C1 segment of cervical spinal cord (tissue), 14 donors: ENCODE results near the gene SLC16A2.

Experiments
- DNase-seq, 14 donors: peaks; one replicate each; lab custom pipeline; 2025; lab: John Stamatoyannopoulos, UW

Gene SLC16A2

DNA sequence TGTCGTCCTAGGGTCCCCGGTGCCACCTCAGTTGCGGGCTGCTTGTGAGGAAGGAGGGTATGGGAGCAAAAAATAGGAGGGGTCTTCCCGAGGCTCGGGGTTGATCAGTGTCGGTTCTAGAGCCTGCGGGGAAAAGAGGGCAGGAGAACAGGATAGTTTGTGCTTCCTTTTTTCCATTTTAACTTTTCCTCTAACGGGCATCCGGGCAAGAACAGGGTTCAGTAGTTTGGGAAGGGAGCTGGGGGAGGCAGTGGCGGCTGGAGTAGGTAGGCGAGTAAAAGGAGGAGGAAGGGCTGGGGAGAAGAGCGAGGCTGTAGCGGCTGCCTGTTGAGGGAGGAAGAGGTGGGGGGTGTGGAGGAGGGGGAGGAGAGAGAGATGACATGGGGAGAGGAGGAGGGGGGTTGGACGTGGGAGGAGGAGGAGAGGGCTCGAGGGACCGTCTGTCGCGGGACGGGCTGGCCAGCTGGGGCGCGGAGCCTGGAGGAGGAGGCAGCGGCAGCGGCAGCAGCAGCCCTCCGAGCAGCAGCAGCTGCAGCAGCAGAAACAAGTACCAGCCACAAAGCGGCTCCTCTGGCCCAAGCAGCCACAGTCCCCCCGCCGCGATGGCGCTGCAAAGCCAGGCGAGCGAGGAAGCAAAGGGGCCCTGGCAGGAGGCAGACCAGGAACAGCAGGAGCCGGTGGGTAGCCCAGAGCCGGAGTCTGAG, at the start of gene SLC16A2:
Gene SLC16A2 (plus strand): TSS at position 458 of the 704 bp plus-strand sequence. CDS start 145 bp downstream, at position 603.
- peak in 12 of 14 donors; percentile 20 to 71 (median 43) for DNase-seq

DNA sequence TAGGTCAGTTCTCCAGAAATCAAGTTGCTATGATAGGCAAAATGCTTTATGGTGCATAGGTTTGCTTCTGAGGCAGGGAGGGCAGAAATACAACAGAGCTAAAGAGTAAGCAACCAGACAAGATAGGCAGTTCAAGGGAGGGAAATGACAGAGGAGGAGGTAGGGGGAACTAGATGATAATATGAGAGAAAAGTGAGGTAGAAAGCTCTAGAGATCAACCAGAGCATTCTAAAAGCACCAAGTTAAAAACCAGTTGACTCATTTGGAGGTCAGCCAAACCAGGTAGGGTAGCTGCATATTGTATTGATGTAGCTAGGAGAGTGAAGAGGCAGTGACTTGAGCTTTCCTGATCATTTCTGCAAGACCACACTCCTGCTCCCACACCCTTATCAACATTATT, 49.0 kb upstream of the SLC16A2 start:
- DNase-seq: no peak

DNA sequence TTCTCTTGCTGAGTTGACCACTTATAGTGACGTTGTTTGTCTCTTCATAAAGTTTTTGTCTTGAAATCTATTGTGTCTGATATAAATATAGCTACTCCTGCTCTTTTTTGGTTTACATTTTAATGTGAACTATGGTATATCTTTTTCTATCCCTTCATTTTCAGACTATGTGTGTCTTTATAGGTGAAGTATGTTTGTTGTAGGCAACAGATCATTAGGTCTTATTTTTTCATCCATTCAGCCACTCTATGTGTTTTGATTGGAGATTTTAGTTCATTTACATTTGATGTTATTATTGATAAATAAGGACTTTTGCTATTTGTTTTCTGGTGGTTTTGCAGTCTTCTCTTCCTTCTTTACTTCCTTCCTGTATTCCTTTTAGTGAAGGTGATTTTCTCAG, 44.0 kb upstream of the SLC16A2 start:
- no peak for DNase-seq

DNA sequence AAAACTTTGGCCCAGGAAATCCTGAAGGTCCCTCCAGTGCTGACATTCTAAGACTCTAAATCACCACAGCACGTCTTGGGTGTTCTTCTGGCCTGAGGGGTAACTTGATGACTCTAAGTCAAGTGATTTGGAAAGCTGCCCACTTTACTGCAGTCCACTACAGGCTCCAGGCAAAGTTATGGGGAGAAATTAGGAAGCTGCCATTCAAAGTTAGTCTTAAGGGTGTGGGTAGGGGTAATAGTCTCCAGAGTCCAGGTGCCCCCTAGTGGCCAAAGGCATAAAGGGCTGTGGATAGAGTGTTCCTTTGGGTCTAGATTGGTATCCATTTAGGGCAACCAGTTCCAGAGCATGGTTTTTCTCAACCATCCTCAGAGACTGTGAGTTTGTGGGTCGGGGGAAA, 38.7 kb upstream of the SLC16A2 start:
- peak in 8 of 14 donors; percentile 0 to 38 (median 3) for DNase-seq

DNA sequence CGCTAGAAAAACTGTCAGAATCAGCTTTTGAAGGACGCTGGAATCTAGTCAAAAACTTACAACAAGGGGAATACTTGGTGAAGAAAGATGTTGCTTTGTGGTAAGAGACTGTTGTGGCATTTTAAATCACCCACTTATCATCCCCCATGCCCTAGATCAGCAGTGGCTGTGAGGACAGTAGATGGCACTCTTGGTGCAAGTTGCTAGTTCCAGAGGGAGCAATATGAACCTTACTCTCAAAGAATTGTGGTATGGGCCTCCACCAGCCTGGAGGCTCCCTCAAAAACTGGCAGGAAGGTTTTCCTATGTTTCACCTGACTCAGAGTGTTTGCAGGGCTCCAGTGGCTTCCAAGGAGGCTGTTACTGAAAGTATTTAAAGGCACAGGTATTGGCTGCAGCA, 37.7 kb upstream of the SLC16A2 start:
- peak in 5 of 14 donors; percentile 0 to 2 (median 0) for DNase-seq

DNA sequence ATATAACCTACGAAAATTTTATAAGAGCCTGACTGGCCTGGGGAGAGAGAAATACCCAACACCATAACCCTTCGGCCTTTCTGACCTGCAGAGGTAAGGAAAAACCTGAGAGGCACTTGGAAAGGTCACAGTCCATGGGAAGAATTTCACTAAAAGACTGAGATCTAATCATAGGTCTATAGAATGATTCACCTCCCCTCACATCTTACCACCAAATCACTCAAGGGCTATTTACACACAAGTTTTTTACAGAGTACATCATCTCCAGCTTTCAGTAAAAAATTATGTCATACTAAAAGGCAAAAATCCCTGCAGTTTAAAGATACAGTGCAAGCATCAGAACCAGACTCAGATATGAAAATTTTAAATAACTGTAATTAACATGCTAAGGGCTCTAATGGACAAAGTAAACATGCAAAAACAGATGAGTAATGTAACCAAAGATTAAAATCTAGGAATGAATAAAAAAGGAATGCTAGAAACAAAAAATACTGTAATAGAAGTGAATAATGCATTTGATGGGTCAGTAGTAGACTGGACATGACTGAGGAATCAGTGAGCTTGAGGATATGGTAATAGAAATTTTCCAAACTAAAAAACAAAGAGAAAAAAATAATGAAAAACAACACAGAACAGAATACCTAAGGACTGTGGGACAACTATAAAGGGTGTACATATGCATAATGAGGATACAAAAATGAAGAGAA, 32.1 kb upstream of the SLC16A2 start:
- no peak for DNase-seq

DNA sequence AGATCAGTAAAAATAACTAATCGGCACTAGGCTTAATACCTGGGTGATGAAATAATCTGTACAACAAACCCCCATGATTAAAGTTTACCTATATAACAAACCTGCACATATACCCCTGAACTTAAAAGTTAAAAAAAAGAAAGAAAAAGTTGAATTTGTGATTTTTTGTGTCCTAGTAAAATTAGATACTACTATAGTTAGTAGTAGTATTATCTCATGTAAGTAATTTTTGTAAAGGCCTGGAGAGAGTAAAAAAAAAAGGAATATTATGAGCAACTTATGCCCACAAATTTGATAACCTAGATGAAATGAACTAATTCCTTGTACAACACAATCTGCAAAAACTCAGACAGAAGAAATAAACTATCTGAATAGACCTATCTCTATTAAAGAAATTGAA, 25.7 kb upstream of the SLC16A2 start:
- no peak for DNase-seq

DNA sequence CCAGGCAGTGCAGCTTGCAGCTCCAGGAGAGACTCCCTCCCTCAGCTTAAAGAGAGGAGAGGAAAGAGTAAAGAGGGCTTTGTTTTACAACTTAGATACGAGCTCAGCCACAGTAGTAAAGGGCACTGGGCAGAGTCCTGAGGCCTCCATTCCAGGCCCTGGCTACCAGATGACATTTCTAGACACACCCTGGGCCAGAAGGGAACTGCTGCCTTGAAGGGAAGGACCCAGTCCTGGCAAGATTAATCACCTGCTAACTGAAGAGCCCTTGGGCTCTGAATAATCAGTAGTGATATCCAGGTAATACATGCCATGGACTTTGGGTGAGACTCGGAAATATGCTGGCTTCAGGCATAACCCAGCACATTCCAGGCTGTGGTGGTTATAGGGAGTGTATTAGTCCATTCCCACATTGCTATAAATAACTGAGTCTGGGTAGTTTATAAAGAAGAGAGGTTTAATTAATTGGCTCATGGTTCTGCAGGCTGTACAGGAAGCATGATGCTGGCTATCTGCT, 15.3 kb upstream of the SLC16A2 start:
- no peak for DNase-seq

DNA sequence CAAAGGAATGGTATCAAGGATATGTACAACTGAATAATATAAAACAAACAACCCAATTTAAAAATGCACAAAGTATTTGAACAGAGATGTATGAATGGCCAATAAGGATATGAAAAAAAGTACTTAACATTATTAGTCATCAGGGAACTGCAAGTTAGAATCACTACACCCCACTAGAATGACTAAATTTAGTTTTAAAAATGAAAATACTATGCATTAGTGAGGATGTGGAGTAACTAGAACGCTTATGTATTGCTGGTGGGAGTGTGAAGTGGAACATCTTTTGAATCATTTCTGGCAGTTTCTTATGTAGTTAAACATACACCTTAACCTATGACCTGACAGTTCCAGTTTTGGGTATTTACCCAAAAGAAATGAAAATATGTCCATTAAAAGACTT, 13.0 kb upstream of the SLC16A2 start:
- DNase-seq: no peak

DNA sequence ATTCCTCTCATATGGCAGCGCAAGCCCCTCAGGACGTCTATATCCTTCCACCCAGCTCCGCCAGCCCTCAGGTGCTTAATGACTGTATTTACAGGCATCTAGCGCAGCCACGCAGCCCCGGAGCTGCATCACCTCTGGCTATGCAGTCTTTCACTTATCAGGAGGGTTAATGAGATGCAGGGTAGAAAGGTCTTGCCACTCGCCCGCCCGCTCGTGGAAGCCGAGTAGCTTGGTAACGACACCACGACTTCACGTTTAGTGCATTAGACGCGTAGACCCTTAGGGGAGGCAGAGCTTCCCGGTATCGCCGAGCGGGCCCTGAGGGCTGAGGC, 1.5 kb upstream of the SLC16A2 start:
- DNase-seq: peak in 2 of 14 donors; percentile 13 to 21

DNA sequence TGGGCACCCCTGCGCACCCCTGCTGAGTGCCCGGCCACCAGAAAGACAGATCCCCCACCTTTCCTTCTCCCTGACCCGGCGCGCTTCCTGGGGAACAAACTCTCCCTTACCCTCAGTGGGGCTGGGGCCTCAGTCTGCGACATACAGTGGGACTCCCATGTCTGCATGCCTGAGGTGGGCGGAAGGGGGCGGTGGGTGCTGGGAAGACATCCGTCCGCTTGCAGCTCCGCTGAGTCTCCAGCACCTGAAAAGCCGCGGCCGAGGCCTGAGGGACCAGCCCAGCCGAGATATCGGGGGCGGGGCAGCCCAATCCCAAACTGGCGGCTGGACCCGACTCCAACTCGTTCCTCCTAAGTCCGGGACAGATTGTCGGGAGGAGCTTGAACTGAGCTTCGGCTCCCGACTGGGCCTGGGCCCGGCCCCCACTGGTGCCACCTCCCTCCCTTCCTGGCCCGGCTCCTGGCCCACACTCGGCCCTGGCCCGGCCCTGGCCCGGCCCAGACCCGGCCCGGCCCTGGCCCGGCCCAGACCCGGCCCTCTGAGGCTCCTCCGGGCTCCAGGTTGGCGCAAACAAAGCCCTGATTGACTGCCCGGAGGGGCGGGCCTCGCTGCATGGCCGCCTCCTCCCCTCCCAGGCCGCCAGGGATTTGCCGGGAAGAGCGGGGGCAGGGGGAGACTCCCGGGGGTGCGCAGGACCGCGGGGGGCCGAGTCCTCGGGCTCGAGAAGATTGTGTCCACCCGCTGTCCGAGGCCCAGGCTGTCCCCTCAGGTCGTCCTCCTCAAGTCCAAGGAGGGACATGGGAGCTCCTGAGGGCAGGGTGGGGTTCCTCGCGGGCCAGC, 877 bp upstream of the SLC16A2 start:
- peak in 13 of 14 donors; percentile 6 to 70 (median 51) for DNase-seq

DNA sequence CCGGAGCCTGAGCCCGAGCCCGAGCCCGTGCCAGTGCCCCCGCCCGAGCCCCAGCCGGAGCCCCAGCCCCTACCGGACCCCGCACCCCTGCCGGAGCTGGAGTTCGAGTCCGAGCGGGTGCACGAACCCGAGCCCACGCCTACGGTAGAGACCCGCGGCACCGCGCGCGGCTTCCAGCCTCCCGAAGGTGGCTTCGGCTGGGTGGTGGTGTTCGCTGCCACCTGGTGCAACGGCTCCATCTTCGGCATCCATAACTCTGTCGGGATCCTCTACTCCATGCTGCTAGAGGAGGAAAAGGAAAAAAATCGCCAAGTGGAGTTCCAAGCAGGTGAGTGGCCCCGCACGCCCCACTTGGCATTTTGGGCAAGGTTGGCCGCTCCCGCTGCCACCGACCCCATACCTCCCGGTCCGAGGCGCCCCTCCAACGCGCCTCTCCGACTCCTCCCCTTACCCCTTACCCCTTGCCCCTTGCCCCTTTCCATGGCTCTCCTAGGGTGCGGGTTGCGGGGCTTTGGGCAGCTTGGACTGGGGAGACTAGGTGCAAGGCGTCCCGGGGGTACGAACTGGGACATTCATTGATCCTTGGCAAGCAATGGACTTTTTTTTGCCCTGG, 553 bp downstream of the SLC16A2 start:
- DNase-seq: peak in 1 of 14 donors; percentile 40

DNA sequence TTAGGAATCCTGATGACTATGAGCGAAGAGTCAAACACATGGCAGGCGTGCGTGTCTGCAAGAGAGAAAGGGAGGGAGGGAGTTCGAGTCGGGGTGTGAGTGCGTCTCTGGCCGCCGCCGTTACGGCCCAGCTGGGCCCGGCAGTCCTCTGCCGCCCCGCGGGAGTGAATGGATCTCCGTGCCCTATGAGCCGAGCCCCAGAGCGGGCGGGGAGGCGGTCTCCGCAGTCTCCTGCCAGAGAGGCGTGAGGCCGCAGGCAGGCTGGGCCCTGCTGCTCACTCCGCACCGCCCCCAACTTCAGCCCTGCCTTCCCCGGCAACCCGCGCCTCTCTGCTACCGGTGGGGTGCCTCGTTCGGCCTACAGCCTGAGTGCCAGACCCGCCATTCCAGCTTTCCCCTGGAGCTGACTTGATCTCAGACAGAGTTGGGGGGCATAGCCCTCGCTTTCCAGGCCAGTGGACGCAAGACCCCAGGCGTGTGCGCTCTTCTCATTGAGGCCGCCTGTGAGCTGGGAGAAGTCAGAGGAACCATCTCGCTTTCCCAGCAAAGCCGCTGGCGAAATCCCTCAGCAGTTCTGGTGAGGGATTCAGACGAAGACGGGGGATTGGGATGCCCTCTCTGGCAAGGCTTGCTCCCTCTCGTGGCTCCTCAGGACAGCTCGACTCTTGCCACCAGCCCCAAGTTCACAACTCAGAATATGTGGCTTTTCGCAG, 1.4 kb downstream of the SLC16A2 start:
- DNase-seq: peak in 12 of 14 donors; percentile 2 to 53 (median 40)

DNA sequence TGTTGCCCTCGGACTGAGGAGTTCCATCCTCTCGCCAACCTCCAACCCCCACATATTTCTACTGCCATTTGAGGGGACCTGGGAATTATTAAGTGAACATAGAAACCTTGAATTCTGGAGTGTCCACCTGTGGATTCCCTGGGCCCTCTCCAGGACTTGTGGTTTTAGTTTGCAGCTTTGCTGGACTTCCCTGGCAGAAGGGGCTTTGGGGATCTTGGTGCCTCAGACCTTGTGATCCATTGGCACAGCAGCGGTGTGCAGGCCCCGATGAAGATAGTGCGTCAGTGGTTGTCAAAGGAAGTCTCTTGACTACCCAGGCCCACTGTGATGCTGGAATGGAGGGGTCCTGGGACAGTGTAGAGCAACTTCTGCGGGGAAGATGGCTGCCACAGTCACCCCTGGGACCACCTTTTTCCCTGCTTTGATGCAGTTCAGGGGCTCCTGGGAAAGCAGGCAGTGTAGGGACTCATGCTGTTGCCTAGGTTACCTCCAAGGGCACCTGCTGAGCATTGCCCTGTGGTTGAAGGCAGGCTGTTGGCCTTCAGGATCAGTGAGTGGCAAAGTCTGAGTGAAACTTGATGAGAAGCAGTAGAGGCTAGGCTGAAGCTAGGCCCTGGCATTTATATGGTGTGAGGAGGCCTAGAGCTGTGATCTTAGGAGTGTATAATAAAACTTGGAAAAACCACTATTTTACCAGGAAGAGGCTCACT, 2.2 kb downstream of the SLC16A2 start:
- DNase-seq: peak in 2 of 14 donors; percentile 11 to 21

DNA sequence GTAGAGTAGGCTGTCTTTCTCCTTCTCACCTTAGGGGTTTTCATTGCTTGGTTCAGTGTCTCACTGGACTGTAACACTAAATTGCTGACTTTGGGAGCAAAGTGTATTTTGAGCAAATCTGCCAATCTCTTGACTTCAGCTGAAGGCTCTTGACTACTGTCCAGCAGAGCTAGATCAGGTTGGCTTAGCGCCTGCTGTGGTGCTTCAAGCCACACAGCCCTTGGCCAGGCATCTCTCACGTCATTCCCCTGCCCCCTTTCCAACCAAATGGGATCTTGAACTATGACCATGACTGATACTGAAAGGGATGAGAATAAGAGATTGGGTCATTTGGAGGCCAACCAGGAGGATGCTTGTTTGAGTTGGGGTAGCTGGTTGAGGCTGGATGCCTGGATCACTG, 4.8 kb downstream of the SLC16A2 start:
- DNase-seq: no peak

DNA sequence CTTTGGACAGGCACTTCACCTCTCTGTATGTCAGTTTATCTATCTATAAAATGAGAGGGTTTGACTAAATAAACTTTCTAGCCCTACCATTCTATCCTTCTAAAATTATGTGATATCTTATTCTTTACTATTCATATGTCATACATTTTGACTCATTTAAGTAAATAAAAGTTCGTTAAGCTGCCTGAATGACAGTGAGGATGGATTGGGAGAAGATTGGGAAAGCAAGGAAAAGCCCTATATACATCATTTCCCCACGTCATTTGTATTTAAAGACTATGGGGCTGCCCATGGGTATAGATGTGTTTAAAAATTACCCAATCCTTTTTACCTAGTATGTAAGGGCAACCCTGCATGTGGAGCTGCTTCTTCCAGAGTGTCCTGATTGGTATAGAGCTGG, 5.3 kb downstream of the SLC16A2 start:
- no peak for DNase-seq

DNA sequence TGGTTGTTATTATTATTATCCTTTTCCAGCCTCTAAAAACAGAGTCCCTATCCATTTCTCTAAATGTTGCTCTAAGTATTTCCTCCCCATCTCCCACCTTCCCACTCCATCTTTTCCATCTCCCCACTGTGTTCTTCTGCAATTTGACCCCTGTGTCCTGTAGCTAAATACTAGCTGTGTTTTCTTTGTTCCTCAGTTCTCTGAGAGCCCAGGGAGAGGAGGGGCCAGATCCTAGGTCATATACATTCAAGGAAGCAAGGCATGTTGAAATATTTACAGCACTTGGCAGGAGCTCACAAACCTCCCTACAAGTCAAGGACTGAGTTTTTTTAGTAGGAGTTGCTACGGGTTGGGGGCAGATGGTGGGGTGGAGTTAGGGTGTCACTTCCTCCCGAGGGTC, 10.5 kb downstream of the SLC16A2 start:
- no peak for DNase-seq

DNA sequence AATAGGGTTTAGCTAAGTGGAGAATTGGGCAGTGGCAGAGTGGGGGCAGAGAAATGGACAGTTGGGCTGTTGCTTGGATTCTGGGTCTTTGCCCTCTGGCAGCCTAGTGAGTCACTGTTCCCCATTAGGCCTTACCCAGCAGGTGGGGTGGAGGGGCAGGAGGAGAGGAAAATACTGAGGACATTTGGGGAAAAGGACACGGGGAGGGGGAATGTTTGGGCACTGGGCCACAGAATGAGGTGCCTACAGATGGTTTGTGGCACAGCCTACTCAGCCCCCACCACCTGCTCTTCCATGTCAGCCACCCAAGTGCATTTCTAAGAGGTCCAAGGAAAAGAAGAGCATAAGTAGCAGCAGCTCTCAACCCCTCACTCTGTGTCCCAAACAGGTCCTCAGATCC, 13.0 kb downstream of the SLC16A2 start:
- DNase-seq: peak in 2 of 14 donors; percentile 1 to 27

DNA sequence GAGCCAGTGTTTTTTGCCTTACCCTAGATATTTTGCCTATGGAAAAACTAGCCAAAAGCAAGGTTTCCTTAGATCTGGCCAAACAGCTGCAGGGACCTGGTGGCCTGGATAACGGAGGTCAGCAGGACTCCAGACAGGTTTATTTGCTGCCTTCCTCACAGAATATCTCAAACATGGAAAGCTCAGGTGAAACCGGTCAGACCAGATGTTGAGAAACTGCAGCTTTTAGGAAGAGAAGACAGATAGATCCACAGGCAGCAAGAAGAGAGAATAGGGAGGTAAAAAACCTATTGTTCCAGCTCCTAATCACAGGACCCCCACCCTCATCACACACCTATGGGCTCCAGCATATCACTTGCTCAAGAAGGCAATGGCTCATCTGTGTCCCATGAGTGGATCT, 16.2 kb downstream of the SLC16A2 start:
- no peak for DNase-seq

DNA sequence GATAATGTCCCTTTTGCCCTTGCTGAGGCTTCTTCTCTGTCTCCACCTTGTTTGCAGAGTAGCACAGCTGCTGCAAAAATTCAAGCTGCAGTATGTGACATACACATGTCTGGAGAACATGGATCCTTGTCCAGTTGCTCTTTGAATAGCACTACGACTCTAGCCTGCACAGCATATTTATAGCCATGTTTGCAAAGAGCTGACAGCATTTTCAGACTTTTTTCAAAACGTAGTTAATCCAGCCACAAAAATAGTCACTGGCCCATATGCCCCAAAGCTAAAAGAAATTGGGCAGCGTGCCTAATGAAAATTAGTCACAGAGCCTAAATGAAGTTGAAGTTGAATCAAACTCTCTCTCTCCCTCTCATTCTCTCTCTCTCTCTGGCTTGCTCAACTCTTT, 17.5 kb downstream of the SLC16A2 start:
- no peak for DNase-seq
